HG02759 (cell line): Measurements from ENCODE around the gene PPHLN1.
"Not testable (repeated sequence)": the region's sequence is repeated elsewhere in the genome, so short reads cannot be mapped to it uniquely, and the experiment has no call there.

Source experiments
- ATAC-seq: cut with Tn5 transposase; IDR thresholded peaks from one replicate; pipeline ENCODE4 v1.9.1; 2021; ENCODE audit warnings: mild to moderate bottlenecking, moderate library complexity; ENCODE audit not compliant: unreplicated experiment

PPHLN1 gene

DNA sequence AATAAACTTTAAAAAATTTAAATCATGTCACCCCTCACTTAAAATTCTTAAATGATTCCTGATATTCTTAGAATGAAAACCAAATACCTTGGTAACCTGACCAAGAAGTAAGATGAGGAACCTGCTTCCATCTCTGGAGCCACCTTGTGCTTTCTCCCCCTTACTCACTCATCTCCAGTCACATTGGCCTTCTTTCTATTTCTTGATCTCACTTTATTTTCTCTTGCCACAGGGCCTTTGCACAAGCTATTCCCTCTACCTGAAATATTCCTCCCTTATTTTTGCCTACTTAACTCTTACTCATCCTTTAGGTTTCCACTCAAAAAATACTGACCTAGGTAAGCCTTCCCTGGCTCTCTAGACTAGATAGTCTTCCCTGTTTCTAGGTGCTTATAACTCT, 5.2 kb upstream of the PPHLN1 start:
- ATAC-seq = no peak

DNA sequence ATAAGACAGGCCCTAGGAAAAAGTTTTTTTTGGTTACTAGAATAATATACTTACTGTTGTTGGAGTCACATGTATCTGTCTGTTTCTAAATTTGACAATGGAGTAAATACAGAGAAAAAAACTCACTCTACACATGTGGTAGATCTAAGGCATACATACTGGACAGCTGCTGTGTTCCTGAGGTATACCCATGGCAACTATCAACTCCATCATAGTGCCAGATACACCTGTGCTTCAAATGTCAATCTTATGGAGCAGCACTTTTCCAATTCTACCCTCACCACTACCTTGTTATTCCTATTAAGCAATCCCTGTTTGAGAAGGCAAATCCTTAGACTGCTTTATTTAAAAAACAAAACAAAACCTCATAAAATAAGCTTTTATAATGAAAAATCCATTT, 3.4 kb upstream of the PPHLN1 start:
- ATAC-seq = no peak

DNA sequence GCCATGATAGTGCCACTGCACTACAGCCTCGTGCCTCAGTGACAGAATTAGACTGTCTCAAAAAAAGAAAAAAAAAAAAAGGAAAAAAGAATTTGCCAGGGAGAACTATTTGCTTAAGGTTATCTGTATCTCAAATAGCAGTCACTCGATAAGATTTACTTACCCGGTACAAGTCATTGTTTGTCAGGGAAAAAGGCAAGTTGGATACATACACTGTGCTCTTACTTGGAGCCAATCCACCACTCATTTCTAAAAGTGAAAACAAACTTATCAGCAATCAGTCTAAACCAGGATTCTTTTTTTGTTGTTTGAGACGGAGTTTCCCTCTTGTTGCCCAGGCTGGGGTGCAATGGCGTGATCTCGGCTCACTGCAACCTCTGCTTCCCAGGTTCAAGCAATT, 2.1 kb upstream of the PPHLN1 start:
- no peak for ATAC-seq

DNA sequence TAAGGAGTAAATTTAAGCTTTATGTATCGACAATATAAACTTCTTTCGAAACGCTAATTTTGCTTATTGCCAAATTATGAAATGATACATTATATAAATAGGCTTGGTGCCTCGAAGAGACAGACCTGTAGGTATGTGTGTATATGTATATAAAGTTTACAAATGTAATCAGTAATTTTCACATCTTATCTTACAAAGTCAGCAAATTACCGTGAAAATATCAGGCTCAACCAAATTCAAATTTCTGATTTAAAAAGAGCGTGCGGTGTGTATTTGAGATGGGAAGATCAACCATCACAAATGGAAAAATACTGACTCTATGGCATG, 678 bp upstream of the PPHLN1 start:
- no peak for ATAC-seq

DNA sequence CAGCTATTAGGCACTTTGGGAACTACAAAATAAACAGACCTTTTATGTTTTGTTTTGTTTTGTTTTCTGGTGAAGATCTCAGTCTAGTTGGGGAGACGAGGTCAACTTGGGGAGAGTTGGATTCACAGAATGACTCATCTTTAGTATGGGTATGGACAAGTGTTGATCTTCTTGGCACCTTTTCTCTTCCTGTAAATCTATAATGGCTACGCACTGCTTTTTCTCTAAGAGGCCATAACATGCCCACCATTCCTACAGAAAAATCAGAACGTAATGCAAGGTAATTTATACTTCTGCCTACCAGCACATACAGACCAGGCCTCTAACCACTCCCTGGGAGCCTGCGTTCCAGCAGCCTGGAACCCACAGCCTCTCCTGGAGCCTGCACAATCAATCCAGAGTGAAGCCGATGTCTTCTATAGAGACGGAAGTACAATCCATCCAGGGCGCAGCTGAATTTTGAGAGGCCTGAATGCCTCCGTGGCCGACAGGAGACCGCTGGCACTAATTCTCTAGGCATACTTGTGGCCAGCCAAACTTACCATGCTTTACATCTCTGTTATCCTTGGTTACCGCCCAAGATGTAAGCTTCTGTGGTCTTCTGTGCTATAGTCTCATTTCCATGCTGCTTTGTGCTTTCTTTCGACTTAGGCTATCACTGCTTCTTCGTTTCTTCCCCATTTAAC, 717 bp downstream of the PPHLN1 start:
- peak; percentile 23 for ATAC-seq

DNA sequence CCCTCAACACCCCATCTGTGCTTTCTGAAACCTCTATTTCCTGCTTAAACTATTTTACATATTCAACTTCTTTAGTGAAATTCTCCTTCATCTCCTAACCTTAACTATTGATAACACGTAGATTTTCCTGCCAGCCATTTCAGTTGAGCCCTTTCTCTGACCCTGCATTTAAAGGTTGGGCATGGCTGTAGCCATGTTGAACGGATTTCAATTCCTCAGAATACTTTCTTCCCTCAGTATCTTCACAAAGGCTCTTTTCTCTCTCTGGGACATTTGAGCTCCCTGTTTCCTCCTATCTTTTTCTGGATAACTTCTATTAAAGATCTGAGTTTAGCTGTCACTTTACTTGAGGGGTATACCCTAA, 1.2 kb downstream of the PPHLN1 start:
- no peak for ATAC-seq

DNA sequence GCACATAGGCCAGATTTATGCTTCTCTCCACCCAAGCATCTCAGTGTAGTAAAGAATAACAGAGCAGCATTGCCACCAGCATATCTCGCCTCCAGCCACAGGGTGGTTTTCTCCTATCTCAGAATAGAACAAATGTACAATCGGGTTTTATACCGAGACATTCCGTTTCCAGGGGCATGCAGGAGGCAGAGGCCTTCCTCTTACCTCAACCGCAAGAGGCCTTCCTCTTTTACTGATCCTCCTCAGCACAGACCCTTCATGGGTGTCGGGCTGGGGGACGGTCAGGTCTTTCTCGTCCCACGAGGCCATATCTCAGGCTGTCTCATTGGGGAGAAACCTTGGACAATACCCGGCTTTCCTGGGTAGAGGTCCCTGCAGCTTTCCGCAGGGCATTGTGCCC, 4.1 kb downstream of the PPHLN1 start:
- ATAC-seq = not testable (repeated sequence)

DNA sequence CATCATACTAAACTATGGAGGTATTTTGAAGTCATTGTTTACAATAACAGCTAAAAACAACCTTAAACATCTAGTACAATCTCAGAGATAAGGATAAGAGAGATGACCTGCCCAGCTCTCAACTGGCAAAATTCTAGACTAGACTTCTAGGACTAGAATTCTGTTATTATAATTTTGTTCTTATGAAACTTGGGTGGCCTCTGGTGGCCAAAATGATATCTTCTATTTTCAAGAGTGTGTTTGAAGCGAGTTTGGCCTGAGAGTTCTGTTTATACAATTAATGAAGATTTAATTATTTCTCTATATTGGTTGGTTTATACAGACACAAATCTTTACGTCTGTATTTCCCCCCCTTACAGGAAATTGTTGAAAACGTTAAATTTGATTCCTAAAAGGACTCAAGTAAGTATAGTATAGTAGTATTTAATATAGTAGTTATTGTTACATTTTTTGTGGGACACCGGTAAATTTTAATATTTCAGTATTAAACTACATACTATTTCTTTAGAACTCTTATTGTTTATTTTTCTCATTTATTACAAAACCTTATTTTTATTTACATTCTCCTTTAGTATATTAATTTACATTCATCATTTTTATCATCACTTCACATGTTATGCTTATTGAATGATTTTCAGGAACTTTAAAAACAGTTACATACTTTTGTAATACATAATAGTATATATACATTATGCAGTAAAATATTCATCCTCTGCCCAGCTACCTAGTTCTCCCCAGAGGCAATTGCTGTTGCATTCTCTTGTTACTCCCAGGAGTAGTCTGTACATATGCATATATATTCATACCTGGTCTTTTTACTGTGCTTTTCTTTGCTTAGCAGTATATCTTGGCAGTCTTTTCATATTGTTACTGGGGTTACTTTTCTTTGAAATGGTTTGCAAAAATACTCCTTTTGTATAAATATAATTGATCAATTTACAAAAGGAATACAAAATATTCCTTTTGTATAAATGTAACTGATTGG, 6.6 kb downstream of the PPHLN1 start:
- peak; percentile 75 for ATAC-seq

DNA sequence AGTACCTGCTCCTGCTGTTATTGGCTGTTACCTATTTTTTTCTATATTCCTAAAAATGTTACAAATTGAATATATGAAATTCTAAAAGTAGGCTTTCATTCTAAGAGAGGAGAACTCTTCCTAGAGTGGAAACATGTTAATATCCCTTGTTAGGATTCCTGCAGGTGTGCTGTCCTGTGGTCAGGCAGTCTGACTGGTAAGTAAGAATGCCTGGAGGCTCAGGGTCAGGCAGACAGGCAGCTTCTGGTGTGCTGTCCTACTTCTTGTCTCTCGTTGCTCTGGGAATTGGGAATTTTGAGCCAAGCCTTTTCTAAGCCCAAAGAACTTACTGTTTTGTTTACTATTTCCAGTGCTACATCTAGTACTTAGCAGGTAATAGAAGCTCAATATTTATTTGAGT, 10.3 kb downstream of the PPHLN1 start:
- no peak for ATAC-seq

DNA sequence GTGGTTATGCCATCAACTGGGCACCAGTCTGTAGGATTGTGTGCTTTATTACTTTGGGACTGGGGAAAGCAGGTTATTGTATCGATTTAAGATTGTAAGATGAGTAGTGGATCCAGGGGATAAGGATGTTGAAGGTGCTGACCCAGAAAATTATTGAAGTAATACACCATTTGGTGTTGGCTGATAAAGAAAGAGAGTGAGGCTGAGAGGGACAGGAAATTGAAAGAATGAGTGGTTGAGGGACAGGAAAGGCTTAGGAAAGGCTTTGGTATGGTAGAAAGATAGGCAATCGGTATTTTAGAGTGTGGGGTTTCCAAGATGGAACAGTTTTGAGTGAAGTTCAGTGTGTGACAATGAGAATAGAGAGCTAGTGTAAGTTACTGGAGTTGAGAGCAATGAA, 12.3 kb downstream of the PPHLN1 start:
- no peak for ATAC-seq

DNA sequence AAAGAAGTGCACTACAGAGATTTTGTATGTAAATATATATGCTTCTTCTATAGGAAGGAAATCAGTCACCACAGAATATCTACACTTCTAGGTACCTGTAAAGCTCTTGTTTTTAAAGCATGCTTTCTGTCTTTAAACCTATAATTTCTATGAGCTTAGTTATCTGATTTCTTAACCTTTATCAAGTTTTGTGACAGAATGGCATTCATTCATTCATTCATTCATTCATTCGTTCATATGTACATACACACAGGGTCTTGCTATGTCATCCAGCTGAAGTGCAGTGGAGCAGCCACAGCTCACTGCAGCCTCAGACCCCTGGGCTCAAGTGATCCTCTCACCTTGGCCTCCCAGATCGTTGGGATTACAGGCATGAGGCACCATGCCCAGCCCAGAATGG, 16.1 kb downstream of the PPHLN1 start:
- no peak for ATAC-seq

DNA sequence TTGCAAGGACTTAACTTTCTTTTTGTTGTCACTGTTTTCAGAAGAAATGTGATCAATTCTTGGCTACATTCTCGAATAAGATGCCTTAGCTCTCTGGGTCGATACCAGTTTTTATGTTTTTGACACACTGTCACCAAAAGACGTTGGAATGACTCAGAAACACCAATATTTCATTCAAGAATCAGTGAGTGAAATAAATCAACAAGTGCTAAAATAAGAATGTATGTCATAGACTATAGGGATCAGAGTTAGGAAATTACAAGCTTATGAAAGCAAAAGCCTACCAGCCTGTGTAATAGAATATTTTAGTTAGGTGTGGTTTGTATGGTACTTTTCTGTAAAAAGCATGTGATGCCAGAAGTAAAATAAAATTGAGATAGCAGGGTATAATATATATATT, 17.8 kb downstream of the PPHLN1 start:
- ATAC-seq = no peak

DNA sequence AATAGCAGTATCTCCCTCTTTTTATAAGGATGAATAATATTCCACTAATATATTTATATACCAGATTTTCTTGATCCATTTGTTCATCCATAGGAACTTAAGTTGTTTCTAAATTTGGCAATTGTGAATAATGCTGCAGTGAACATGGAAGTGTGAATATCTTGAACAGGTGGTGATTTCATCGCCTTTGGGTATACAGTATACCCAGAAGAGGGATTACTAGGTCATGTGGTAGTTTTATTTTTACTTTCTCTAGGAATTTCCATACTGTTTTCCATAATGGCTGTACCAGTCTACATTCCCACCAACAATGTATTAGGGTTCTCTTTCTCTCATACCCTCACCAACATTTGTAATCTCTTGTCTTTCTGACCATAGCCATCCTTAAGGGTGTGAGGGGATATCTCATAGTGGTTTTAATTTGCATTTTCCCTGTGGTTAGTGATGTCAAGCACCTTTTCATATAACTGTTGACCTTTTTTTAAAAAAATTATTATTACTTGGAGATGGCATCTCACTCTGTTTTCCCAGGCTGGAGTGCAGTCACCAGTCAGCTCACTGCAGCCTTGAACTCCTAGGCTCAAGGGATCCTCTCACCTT, 20.5 kb downstream of the PPHLN1 start:
- no peak for ATAC-seq

DNA sequence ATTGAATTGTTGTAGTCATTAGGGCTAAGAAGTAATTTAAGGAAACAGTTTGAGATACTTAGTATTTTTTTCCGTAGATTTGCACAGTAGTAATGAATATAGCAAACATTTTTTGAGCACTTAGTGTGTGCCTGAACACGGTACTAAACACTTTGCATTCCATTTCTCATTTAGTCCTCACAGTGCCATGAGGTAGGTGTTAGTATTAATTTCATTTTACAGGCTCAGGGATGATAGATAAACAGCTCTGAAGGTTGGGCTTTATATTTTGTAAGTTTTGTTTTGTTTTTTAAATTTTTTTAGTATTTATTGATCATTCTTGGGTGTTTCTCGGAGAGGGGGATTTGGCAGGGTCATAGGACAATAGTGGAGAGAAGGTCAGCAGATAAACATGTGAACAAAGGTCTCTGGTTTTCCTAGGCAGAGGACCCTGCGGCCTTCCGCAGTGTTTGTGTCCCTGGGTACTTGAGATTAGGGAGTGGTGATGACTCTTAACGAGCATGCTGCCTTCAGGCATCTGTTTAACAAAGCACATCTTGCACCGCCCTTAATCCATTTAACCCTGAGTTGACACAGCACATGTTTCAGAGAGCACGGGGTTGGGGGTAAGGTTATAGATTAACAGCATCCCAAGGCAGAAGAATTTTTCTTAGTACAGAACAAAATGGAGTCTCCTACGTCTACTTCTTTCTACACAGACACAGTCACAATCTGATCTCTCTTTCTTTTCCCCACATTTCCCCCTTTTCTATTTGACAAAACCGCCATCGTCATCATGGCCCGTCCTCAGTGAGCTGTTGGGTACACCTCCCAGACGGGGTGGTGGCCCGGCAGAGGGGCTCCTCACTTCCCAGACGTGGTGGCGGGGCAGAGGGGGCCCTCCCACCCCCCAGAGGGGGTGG, 23.4 kb downstream of the PPHLN1 start:
- not testable (repeated sequence) for ATAC-seq

DNA sequence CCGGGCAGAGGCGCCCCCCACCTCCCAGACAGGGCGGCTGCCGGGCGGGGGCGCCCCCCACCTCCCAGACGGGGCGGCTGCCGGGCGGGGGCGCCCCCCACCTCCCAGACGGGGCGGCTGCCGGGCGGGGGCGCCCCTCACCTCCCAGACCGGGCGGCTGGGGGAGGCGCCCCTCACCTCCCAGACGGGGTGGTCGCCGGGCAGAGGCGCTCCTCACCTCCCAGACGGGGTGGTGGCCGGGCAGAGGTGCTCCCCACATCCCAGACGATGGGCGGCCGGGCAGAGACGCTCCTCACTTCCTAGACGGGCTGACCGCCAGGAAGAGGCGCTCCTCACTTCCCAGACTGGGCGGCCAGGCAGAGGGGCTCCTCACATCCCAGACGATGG, 24.0 kb downstream of the PPHLN1 start:
- ATAC-seq = not testable (repeated sequence)

DNA sequence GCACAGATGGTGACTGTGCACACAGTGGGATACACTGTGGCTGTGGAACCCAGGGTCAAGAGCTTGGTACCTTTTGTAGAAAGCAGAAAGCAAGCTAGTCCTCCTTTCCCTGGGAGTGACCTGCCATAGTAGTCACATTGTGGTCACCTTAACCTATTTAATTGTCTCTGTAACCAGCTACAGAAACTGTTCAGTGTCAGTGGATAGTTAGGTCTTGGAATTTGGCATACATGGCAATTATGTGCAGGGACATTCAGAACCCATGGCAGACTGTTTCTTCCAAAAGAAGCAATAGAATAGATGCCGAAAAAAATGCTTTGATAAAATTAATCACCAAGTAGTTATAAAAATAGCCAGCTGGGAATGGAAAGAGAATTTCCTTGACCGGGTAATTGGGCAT, 30.4 kb downstream of the PPHLN1 start:
- ATAC-seq = no peak

DNA sequence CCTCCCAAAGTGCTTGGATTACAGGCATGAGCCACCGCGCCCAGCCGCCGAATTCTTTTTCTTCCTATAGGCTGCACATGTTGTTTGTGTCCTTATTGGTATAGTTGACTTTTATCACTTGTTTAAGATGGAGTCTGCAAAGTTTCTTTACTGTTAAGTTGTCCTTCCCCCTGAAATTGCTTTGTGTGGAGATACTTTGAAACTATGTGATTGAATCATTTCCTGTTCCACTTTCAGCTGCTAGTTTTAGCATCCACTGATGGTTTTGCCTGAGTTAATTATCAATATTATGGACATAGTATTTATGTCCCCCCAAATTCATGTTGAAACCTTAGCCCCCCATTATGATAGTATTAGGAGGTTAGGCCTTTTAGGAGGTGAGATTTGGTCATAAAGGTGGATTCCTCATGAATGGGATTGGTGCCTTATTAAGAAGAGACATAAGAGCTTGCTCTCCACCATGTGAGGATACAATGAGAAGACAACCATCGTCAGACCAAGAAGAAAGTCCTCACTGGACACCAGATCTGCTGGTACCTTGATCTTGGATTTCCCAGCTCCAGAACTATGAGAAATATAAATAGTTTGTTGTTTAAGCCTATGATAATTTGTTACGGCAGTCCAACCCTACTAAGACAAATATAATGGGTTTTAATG, 34.9 kb downstream of the PPHLN1 start:
- no peak for ATAC-seq

DNA sequence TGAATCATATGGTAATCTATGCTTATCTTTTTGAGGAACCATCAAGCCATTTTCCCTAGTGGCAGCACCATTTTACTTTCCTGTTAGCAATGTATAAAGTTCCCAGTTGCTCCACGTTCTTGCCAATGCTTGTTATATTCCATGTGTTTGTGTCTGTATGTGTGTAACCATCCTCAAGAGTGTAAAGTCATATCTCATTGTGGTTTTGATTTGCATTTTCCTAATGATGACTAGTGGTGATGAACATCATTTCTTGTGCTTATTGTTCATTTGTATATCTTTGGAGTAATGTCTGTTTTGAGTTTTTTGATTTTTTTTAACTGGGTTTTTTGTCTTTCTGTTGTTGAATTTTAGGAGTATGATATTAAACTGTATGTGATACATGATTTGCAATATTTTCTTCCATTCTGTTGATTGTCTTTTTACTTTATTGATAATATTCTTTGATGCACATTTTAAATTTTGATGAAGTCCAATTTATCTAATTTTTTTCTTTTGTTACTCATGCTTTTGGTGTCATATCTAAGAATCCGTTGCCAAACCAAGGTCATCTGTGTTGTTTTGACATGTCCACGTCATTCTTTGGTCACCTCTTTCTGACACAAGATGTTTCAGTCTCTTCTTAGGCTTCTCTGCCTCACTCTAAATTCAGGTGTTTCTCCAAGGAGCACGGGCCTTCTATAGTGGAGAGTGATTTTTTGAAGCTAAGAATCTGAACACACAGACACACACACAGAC, 36.1 kb downstream of the PPHLN1 start:
- ATAC-seq = no peak

DNA sequence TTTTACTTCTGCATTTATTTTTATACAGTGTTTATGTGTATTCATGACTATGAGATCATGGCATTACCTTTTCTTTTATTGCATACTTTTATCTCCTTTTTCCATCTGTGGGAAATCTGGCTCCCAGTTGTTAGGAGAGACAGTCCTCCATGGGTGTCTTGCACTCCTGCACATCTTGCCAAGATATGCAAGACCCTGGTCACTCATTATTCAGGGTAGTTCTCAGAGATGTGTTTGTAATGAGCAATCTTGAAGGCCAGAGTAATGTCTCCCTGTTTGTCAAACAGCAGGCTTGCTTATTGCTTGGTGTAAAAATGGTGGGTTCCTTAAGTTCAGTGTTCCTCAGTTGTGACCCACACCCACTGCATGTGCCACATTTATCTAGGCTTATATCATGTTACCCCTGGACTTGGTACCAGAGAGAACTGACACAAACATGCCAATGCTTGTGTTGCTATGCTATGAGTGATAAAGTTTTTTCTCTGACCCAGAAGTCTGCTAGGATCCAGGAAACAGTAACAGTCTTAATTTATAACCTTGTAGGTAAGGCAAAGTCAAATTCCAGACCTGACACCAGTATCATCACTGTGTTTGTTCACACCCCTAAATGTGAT, 36.8 kb downstream of the PPHLN1 start:
- ATAC-seq = no peak
